Epithelial cell of esophagus (primary cell): ENCODE results near the gene RHEB.
A peak's percentile ranks its signal among the peaks of the same experiment; 100 is the strongest.

Source experiments
- DNase-seq: peaks from one replicate; pipeline ENCODE4 v3.0.0; 2010; ENCODE audit warnings: low read depth
- H3K4me3 ChIP-seq: 2 replicates; pipeline ENCODE4 v1.5.1; 2011; ENCODE audit warnings: mild to moderate bottlenecking, low read length, control low read depth
- TF ChIP-seq, protein P1 (sequence below): IDR thresholded peaks from 2 replicates; pipeline ENCODE4 v1.5.1; 2011; ENCODE audit warnings: low read depth, mild to moderate bottlenecking, low read length, control low read depth, inconsistent platforms; ENCODE audit not compliant: insufficient read depth; ENCODE audit errors: missing control alignments

Gene RHEB

GRCh38 chr7:151429237-151429559 lies 90.5 kb downstream of the RHEB start:
- no peak overlapping the region for H3K4me3 ChIP-seq
- TF ChIP-seq, protein P1, sequence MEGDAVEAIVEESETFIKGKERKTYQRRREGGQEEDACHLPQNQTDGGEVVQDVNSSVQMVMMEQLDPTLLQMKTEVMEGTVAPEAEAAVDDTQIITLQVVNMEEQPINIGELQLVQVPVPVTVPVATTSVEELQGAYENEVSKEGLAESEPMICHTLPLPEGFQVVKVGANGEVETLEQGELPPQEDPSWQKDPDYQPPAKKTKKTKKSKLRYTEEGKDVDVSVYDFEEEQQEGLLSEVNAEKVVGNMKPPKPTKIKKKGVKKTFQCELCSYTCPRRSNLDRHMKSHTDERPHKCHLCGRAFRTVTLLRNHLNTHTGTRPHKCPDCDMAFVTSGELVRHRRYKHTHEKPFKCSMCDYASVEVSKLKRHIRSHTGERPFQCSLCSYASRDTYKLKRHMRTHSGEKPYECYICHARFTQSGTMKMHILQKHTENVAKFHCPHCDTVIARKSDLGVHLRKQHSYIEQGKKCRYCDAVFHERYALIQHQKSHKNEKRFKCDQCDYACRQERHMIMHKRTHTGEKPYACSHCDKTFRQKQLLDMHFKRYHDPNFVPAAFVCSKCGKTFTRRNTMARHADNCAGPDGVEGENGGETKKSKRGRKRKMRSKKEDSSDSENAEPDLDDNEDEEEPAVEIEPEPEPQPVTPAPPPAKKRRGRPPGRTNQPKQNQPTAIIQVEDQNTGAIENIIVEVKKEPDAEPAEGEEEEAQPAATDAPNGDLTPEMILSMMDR, result no peak
- DNase-seq, result no peak

GRCh38 chr7:151428378-151429236 lies 91.1 kb downstream of the RHEB start:
- DNase-seq, result no peak
- no peak overlapping the region for H3K4me3 ChIP-seq

GRCh38 chr7:151427705-151428377 lies 91.9 kb downstream of the RHEB start:
- DNase-seq, result no peak
- TF ChIP-seq, protein P1, result no peak

More at GRCh38 chr7:151428378-151429236, 91.1 kb downstream of the RHEB start:
- TF ChIP-seq, protein P1, result no peak

DNA sequence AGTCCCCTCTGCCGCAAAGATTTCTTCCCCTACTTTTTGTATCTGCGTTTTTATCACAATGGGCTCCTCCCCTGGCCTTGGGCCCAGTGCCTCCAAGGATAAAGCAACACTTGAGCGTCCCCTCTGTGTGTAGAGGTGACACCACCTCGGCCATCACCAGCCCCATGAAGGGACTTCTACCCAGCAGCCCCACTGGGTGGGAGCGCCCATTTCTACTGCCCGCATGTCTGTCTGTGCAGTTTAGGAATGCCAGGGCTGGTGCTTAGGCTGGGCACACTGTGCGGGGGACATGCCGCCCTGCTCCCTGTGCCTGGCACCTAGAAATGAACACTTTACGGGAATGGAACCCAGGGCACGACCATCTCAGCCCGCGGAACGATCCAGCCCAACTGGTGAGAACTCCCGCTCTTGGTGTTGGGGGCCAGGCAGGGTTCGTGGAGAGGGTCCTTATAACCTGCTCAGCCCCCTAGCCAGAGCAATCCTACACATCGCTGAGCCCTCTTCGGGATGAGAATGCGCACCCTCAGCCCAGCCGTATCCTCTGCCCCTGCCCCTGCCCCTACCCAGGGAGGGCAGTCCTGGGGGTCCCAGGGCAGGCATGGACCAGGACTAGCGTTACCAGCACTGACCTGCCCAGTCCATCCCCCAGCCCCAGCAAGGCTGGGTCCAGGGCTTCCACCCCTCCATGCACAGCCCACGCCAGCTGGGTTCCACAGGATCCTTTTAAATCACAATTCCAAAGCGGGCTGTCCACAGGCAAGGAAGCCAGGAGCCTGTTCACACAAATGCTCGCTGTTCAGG lies 92.6 kb downstream of the RHEB start:
- no peak for DNase-seq
- H3K4me3 ChIP-seq, result no peak overlapping the region
- TF ChIP-seq, protein P1, result no peak

More at GRCh38 chr7:151427705-151428377, 91.9 kb downstream of the RHEB start:
- no peak overlapping the region for H3K4me3 ChIP-seq

DNA sequence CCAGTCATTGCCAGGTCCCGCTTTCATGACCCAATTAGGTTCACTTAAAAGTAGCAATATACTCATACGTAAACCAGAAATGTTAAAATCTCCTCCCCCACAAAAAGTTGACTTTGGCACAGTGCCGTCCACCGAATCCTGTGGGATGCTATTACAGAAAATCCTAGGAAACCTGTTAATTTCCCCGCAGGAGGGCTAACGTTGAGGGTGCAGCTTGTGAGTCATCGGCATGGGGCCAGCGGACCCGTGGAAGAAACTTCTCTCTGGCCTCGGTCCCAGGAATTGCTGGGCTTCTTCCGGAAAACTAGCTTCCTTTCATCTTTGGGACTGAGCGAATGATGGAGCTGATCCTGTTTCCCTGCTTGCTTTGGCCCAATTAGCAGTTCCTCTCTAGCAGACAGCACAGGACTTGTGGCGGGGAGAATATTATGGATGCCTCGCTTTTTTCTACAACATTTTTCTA lies 93.2 kb downstream of the RHEB start:
- TF ChIP-seq, protein P1, result no peak
- H3K4me3 ChIP-seq, result no peak overlapping the region
- DNase-seq, result peak; percentile 45

GRCh38 chr7:151425670-151426440 lies 93.8 kb downstream of the RHEB start:
- no peak overlapping the region for H3K4me3 ChIP-seq
- TF ChIP-seq, protein P1, result no peak
- peak; percentile 22 for DNase-seq
